Glomerular visceral epithelial cell (primary cell): ENCODE results near the gene PECR.
"Not testable (repeated sequence)": the region's sequence is repeated elsewhere in the genome, so short reads cannot be mapped to it uniquely, and the experiment has no call there.

ENCODE experiments used
- DNase-seq: peaks from one replicate; pipeline ENCODE4 v3.0.0-alpha.2; 2016; ENCODE audit errors: extremely low spot score

Gene PECR

GRCh38 chr2:216029416-216030129 lies 52.0 kb downstream of the PECR start:
- DNase-seq: peak; percentile 35

- DNase-seq: no peak
Observed at GRCh38 chr2:216024779-216025336, 56.8 kb downstream of the PECR start.

GRCh38 chr2:216023055-216023648 lies 58.5 kb downstream of the PECR start:
- peak; percentile 55 for DNase-seq

- DNase-seq: no peak
Observed at GRCh38 chr2:216021768-216022565, 59.6 kb downstream of the PECR start.

- no peak for DNase-seq
Observed at GRCh38 chr2:216018709-216019108, 62.9 kb downstream of the PECR start.

- peak; percentile 27 for DNase-seq
Observed at GRCh38 chr2:216017365-216017764, 64.2 kb downstream of the PECR start.

GRCh38 chr2:216016581-216016980 lies 65.0 kb downstream of the PECR start:
- DNase-seq: no peak

GRCh38 chr2:216015722-216016464 lies 65.7 kb downstream of the PECR start:
- no peak for DNase-seq

- no peak for DNase-seq
Observed at GRCh38 chr2:216014986-216015385, 66.6 kb downstream of the PECR start.

GRCh38 chr2:216014006-216014405 lies 67.6 kb downstream of the PECR start:
- DNase-seq: no peak

- peak; percentile 83 for DNase-seq
Observed at GRCh38 chr2:216013080-216013909, 68.3 kb downstream of the PECR start, which contains the start of gene MREG. Gene MREG, minus strand, starts transcription at chr2:216013551. Its CDS starts 224 bp downstream, at chr2:216013327.

- no peak for DNase-seq
Observed at GRCh38 chr2:216012830-216013079, 68.9 kb downstream of the PECR start.

GRCh38 chr2:216012133-216012829 lies 69.3 kb downstream of the PECR start:
- DNase-seq: peak; percentile 76

GRCh38 chr2:216009215-216009614 lies 72.4 kb downstream of the PECR start:
- not testable (repeated sequence) for DNase-seq

GRCh38 chr2:216008387-216008786 lies 73.2 kb downstream of the PECR start:
- DNase-seq: no peak

- DNase-seq: peak; percentile 50
Observed at GRCh38 chr2:216006164-216006663, 75.4 kb downstream of the PECR start.

- no peak for DNase-seq
Observed at GRCh38 chr2:216004697-216005283, 76.8 kb downstream of the PECR start.

- DNase-seq: no peak
Observed at GRCh38 chr2:216003876-216004696, 77.5 kb downstream of the PECR start.

- no peak for DNase-seq
Observed at GRCh38 chr2:216002693-216003092, 78.9 kb downstream of the PECR start.
